ENCODE measurements around the gene PELI2.

PELI2 gene

GRCh38 chr14:56168007-56168616 lies 49.9 kb downstream of the PELI2 start:
- DNase-seq (ENCODE audit: low read depth, low spot score): no peak
- no peak overlapping the region for H3K27ac ChIP-seq

GRCh38 chr14:56170028-56170427 lies 51.8 kb downstream of the PELI2 start:
- DNase-seq (ENCODE audit: low read depth, low spot score): no peak
- H3K27ac ChIP-seq: no peak overlapping the region

GRCh38 chr14:56170877-56171422 lies 52.7 kb downstream of the PELI2 start:
- H3K27ac ChIP-seq: no peak overlapping the region
- DNase-seq (ENCODE audit: low read depth, low spot score): no peak

GRCh38 chr14:56172074-56172473 lies 53.9 kb downstream of the PELI2 start:
- DNase-seq (ENCODE audit: low read depth, low spot score): no peak
- H3K27ac ChIP-seq: no peak overlapping the region

GRCh38 chr14:56172571-56172971 lies 54.4 kb downstream of the PELI2 start:
- DNase-seq (ENCODE audit: low read depth, low spot score): no peak
- no peak overlapping the region for H3K27ac ChIP-seq

GRCh38 chr14:56173365-56173922 lies 55.2 kb downstream of the PELI2 start:
- no peak overlapping the region for H3K27ac ChIP-seq
- no peak for DNase-seq (ENCODE audit: low read depth, low spot score)

GRCh38 chr14:56175773-56176172 lies 57.6 kb downstream of the PELI2 start:
- no peak overlapping the region for H3K27ac ChIP-seq
- DNase-seq (ENCODE audit: low read depth, low spot score): no peak

GRCh38 chr14:56176530-56176929 lies 58.3 kb downstream of the PELI2 start:
- H3K27ac ChIP-seq: no peak overlapping the region
- no peak for DNase-seq (ENCODE audit: low read depth, low spot score)

GRCh38 chr14:56177036-56177435 lies 58.8 kb downstream of the PELI2 start:
- DNase-seq (ENCODE audit: low read depth, low spot score): no peak

GRCh38 chr14:56180754-56181542 lies 62.7 kb downstream of the PELI2 start:
- no peak overlapping the region for H3K27ac ChIP-seq
- no peak for DNase-seq (ENCODE audit: low read depth, low spot score)

More at GRCh38 chr14:56177036-56177435, 58.8 kb downstream of the PELI2 start:
- H3K27ac ChIP-seq: no peak overlapping the region

GRCh38 chr14:56181681-56182085 lies 63.5 kb downstream of the PELI2 start:
- no peak for DNase-seq (ENCODE audit: low read depth, low spot score)
- H3K27ac ChIP-seq: no peak overlapping the region

- DNase-seq (ENCODE audit: low read depth, low spot score): no peak
- no peak overlapping the region for H3K27ac ChIP-seq
These were observed 64.2 kb downstream of the PELI2 start for GRCh38 chr14:56182410-56182809.

GRCh38 chr14:56183631-56184157 lies 65.5 kb downstream of the PELI2 start:
- no peak for DNase-seq (ENCODE audit: low read depth, low spot score)
- no peak overlapping the region for H3K27ac ChIP-seq

GRCh38 chr14:56185992-56186391 lies 67.8 kb downstream of the PELI2 start:
- no peak for DNase-seq (ENCODE audit: low read depth, low spot score)
- H3K27ac ChIP-seq: no peak overlapping the region

- H3K27ac ChIP-seq: no peak overlapping the region
- no peak for DNase-seq (ENCODE audit: low read depth, low spot score)
These were observed 69.5 kb downstream of the PELI2 start for GRCh38 chr14:56187736-56188135.

GRCh38 chr14:56189307-56189706 lies 71.1 kb downstream of the PELI2 start:
- peak overlapping the region; percentile 43 for H3K27ac ChIP-seq
- peak; percentile 89 for DNase-seq (ENCODE audit: low read depth, low spot score)

- no peak overlapping the region for H3K27ac ChIP-seq
- no peak for DNase-seq (ENCODE audit: low read depth, low spot score)
These were observed 75.1 kb downstream of the PELI2 start for GRCh38 chr14:56193347-56193746.

GRCh38 chr14:56194042-56194441 lies 75.8 kb downstream of the PELI2 start:
- no peak for DNase-seq (ENCODE audit: low read depth, low spot score)
- no peak overlapping the region for H3K27ac ChIP-seq

- DNase-seq (ENCODE audit: low read depth, low spot score): no peak
- no peak overlapping the region for H3K27ac ChIP-seq
These were observed 77.0 kb downstream of the PELI2 start for GRCh38 chr14:56195223-56195622.

GRCh38 chr14:56195704-56196103 lies 77.5 kb downstream of the PELI2 start:
- no peak overlapping the region for H3K27ac ChIP-seq
- DNase-seq (ENCODE audit: low read depth, low spot score): no peak

GRCh38 chr14:56196274-56196673 lies 78.1 kb downstream of the PELI2 start:
- no peak overlapping the region for H3K27ac ChIP-seq
- no peak for DNase-seq (ENCODE audit: low read depth, low spot score)
